Adrenal gland (tissue), 5 donors: ENCODE data around the gene KLHL4.

Source experiments
- CTCF ChIP-seq, 6 experiments: fragments of 450-650 bp in 4 of 6; fragments of 200-600 bp in 2 of 6; sonication (generic) in 1 of 6; IDR thresholded peaks; 1 replicate in 5 of 6; 2 replicates in 1 of 6; pipeline versions ENCODE4 v1.5.1 to v1.8.0; 2016 to 2021; ENCODE audit warnings: antibody characterized with exemption in 6 of 6, mild to moderate bottlenecking in 2 of 6, moderate library complexity in 1 of 6
- POLR2A ChIP-seq, 2 donors: fragments of 450-650 bp; IDR thresholded peaks; one replicate each; pipeline ENCODE4 v1.6.1; 2017; ENCODE audit warnings: antibody characterized with exemption in 2 of 2, mild to moderate bottlenecking in 2 of 2, moderate library complexity in 1 of 2
- donor health status: DM: no; HTN: no; CAD: no.

GRCh38 chrX:87489071-87489470 is 28.5 kb upstream of the KLHL4 start:
- TF ChIP-seq POLR2A (IDR thresholded peaks at IDR 0.05): no peak
- TF ChIP-seq CTCF (IDR thresholded peaks at IDR 0.05): no peak
